T-helper 2 cell (primary cell): Measurements from ENCODE around the gene OR51I1.

Source experiments
- DNase-seq, 5 experiments: peaks; one replicate each; pipeline versions ENCODE4 v3.0.0 to v3.0.0-alpha.2; 2012 to 2022
- total RNA-seq, 2 donors: gene quantifications; one replicate each; lab custom pipeline; 2026; lab: John Stamatoyannopoulos, UW

Gene OR51I1
- 0 reads per million in 2 donors for total RNA-seq

GRCh38 chr11:5441414-5441813, at the start of gene OR51I1:
Gene OR51I1, minus strand, starts transcription at chr11:5441514. Its CDS starts 0 bp downstream, at chr11:5441514.
- DNase-seq, result no peak

DNA sequence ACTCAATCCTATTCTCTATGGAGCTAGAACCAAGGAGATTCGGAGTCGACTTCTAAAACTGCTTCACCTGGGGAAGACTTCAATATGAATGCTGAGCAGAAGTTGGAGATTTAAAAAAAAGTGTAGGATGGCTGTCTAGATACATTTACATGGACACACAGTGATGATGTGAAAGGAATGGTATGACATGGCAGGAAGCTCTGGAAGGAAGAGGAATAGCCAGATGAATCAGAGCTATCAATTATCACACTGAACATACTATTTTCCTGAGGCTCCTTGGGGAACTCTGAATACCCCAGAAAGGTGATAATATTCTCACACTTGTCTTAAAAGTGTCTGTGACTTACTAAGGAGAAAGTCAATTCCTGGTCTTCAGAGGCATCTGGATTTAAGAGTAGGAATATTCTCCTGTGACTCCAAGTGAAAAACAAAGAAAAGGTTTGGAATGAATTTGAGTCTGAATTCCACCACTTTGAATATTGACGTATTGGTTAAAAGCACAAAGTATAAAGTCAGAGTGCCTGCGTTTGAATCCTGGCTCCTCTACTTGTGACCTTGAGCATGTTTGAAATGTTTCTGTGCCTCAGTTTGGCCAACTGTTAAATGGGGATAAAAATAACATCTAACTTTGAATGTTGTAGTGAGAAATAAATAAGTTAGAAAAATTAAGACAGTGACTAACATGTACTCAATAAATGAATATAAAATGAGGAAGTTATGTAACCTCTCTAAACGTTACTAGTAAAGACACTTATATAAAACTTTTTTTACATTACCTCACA, 48.5 kb upstream of the OR51I1 start:
- no peak for DNase-seq

DNA sequence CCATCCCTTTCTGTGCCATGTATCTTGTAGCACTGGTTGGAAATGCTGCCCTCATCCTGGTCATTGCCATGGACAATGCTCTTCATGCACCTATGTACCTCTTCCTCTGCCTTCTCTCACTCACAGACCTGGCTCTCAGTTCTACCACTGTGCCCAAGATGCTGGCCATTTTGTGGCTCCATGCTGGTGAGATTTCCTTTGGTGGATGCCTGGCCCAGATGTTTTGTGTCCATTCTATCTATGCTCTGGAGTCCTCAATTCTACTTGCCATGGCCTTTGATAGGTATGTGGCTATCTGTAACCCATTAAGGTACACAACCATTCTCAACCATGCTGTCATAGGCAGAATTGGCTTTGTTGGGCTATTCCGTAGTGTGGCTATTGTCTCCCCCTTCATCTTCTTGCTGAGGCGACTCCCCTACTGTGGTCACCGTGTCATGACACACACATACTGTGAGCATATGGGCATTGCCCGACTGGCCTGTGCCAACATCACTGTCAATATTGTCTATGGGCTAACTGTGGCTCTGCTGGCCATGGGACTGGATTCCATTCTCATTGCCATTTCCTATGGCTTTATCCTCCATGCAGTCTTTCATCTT, 47.6 kb upstream of the OR51I1 start:
- no peak for DNase-seq

DNA sequence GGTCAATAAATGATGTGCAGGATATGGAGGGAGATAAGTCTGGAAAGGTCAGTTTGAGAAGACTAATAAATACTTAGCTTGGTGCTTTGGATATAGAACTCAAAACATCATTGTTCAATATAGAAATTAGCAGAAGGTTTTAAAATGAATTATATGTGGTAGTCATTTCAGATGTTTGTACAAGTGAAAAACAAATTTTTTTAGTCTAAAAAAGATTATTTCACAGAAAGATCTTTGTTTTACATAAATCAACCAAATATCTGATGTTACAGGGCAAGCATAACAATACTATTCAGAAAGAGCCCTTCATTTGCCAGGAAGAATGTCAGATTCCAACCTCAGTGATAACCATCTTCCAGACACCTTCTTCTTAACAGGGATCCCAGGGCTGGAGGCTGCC, 47.1 kb upstream of the OR51I1 start, which contains the start of gene OR52D1:
OR52D1 (plus strand) TSS at position 301 of the 400 bp plus-strand sequence; CDS start at position 323, 22 bp downstream.
- DNase-seq, result no peak

GRCh38 chr11:5486421-5486820, 45.1 kb upstream of the OR51I1 start:
- DNase-seq, result no peak

DNA sequence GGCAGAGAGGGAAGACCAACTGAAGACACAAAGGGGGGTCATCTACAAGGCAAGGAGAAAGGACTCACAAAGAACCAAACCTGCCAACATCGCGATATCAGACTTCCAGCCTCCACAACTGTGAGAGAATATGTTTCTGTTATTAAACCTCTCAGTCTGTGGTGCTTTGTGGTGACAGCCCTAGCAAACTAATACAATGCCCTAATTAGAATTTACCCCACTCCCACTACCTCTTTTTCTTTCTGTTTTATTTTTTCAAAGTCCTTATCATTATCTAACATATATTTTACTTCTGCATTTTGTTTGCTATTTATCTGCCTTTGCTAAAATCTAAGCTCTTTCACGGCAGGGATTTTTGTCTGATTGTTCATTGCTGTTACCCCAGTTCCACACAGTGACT, 44.7 kb upstream of the OR51I1 start:
- DNase-seq, result no peak

GRCh38 chr11:5476186-5476819, 35.0 kb upstream of the OR51I1 start:
- peak in 2 of 5 experiments; percentile 5 to 38 for DNase-seq

DNA sequence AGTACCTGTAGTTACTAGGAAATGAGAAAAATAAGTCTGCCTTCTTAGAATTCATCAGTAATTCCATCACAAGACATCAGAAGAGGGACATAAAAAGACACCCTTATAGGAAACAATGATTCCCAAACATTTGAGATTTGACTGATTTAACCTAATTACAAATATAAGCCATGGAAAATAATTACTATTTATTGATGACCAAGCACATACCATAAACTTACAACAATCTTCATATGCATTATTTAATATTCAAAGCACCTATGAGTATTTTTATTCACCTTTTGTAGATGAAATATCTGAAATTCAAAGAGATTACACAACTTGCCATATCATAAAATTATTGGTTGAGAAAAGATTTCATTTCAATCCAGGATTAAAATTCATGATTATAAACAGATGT, 32.6 kb upstream of the OR51I1 start:
- no peak for DNase-seq

DNA sequence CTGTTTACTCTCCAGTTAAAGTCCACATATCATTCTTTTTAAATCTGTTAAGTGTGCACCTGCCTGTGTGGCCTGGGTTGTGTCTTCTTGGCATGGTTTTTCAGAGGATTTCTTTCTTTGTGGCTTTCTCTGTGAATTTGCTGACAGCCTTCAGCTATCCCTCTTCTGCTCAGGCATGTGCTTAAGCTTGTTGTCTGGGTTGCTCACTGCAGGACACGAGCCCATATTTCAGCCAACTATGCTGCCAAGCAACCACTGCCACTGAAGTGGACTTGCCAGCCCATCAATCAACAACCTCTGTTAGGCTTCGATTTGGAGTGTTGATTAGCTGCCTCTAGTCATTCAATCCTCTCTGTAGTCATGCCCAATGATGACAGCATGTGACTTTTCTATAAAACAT, 26.2 kb upstream of the OR51I1 start:
- DNase-seq, result no peak

DNA sequence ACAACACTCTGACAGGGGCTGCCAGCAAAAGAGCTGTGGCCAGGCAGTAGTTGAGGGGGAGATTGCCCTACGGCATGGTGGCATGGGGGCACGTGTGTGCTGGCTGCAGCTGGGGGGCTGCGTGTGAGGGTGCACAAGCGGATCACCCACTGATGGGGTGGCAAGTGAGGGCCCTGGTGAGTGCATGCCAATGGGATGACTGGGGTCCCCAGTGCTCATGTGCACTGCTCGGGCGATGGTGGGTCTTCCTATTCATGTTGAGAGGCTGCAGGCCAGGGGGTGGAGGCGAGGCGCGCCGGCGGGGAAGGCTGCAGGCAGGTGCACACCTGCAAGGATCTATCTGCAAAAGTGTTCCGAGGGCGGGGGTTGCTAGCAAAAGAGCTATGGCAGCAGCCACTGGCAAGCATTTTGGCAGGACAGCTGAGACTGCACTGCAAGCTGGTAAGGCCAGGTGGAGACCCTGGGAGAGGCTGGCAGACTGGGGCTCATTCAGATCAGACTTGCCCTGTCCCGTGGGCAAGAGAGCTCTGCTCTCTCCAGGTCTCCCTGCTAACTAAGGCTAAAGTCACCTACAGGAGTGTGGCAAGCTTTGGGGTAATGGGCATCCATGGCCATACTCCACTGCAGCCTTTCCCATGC, 19.8 kb upstream of the OR51I1 start:
- DNase-seq, result no peak

DNA sequence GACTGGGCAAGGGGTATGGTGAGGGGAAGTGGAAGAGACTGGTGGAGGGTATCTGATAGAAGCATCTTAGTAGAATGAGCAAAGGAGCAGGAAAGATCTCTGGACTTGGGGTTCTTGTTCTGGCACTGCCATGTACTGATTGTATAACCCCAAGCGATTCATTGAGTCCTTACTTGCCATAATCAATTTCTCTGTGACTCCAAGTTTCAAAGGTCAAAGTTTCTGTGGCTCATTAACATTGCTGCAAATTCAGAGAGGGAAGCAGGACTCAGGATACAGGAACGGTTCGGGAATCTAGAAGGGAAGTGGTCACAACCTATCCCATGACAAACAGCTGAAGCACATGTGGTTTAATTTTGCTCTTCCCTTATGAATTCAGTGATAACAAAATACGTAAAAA, 8.1 kb upstream of the OR51I1 start:
- no peak for DNase-seq

- no peak for DNase-seq
These were observed 7.7 kb upstream of the OR51I1 start, which contains the start of gene OR51I2 for GRCh38 chr11:5449023-5449422. Gene OR51I2, plus strand, starts transcription at chr11:5449323. Its CDS starts 4,166 bp downstream, at chr11:5453489.

GRCh38 chr11:5443835-5444393, 2.6 kb upstream of the OR51I1 start:
- DNase-seq, result no peak

DNA sequence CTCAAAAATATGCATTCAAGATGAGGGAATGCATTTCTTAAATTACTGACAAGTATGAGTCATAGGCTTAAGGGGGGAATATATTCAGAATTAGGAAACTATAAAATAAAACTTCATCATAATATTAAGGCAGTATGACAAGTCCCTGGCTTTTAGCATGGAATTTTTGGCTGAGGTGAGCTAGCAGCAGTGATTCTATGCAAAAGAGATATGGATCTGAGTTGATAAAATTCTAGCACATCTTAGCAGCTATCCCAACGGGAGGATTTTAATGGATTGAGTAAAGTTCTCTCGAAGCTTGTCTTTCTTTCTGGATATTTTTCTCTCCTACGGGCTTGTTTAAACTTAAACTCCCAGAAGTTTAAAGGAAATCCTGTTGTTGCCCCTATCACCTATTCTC, 18.2 kb downstream of the OR51I1 start:
- no peak for DNase-seq

DNA sequence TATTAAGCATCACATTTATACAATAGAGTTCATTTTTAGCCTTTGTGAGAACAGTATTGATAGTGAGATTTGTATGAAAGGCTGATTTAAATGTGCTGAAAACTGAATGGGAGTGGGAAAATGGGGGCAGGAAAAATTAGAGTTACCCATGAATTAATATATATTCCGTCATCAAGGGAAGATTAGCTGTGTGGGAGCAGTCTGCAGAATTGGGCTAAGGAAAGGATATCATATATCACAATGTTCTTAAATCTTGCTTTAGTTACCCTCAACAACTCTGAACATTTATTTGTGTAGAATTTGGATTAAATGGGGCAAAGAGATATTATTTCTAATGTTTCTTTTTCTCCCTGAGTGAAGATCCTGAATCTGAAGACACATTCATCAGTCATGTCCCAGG, 19.5 kb downstream of the OR51I1 start, which contains the start of gene OR51Q1:
OR51Q1 (plus strand) TSS at position 301 of the 400 bp plus-strand sequence; CDS start at position 391, 90 bp downstream.
- DNase-seq, result no peak

- no peak for DNase-seq
These were observed 20.3 kb downstream of the OR51I1 start for GRCh38 chr11:5420993-5421392.

DNA sequence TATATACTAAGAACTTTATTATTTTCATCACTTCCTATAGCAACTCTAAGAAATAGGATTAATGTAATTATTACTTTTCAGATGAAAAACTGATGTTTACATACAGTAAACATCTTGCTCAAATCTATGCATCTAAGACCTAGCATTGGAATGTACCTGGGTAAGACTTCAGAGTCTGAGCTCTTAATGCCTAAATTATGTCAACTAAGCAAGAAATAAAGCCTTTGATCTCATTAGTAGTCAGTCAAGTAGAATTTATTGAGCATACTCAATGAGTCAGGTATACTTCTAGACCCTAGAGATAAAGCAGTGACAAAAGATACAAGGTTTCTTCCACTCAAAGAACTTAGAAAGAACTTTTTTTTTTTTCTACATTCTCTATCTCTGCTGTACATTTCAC, 36.1 kb downstream of the OR51I1 start:
- DNase-seq, result no peak

- DNase-seq, result no peak
These were observed 42.4 kb downstream of the OR51I1 start for GRCh38 chr11:5398936-5399335.

DNA sequence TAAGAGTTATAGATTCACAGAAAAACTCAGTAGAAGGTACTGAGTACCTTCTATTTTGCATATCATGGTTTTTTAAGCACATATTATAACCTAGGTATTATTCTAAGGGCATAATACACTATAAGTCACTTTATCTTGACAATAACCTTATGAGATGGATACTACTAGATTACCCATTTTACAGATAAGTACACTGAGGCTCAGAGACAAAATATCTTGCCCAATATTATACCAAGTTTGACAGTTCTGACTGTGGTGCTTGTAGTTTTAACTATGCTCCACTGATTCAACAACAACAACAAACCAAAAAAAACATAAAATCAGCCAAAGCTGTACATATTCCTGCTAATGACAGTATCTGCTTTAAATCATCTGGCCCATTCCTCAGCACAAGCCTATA, 47.2 kb downstream of the OR51I1 start:
- DNase-seq, result no peak
